KG1 (cell line): ENCODE measurements around the gene NGLY1.

ENCODE experiments used
- DNase-seq: peaks from one replicate; lab custom pipeline; 2025; lab: John Stamatoyannopoulos, UW

The NGLY1 gene

GRCh38 chr3:25783661-25784512 lies 644 bp upstream of the NGLY1 start:
- DNase-seq = no peak

- DNase-seq = no peak
These were observed 656 bp downstream of the NGLY1 start for GRCh38 chr3:25782636-25782937.

GRCh38 chr3:25781758-25782594 lies 1.3 kb downstream of the NGLY1 start:
- DNase-seq = no peak

- DNase-seq = no peak
These were observed 2.0 kb downstream of the NGLY1 start for GRCh38 chr3:25781145-25781757.

- no peak for DNase-seq
These were observed 2.6 kb downstream of the NGLY1 start for GRCh38 chr3:25780618-25781017.

- DNase-seq = no peak
These were observed 7.3 kb downstream of the NGLY1 start for GRCh38 chr3:25775936-25776335.

GRCh38 chr3:25768851-25769250 lies 14.4 kb downstream of the NGLY1 start:
- no peak for DNase-seq

GRCh38 chr3:25751725-25752124 lies 31.5 kb downstream of the NGLY1 start:
- DNase-seq = no peak

GRCh38 chr3:25751048-25751447 lies 32.2 kb downstream of the NGLY1 start:
- DNase-seq = no peak

GRCh38 chr3:25749031-25749581 lies 34.1 kb downstream of the NGLY1 start:
- no peak for DNase-seq

- no peak for DNase-seq
These were observed 35.1 kb downstream of the NGLY1 start for GRCh38 chr3:25748189-25748588.

GRCh38 chr3:25747033-25747432 lies 36.2 kb downstream of the NGLY1 start:
- no peak for DNase-seq

- DNase-seq = no peak
These were observed 38.8 kb downstream of the NGLY1 start for GRCh38 chr3:25744470-25744869.

- DNase-seq = no peak
These were observed 55.1 kb downstream of the NGLY1 start for GRCh38 chr3:25728101-25728500.

- DNase-seq = no peak
These were observed 55.9 kb downstream of the NGLY1 start for GRCh38 chr3:25727316-25727715.

GRCh38 chr3:25725810-25726209 lies 57.4 kb downstream of the NGLY1 start:
- DNase-seq = no peak

- no peak for DNase-seq
These were observed 58.1 kb downstream of the NGLY1 start for GRCh38 chr3:25724948-25725645.

- DNase-seq = no peak
These were observed 59.4 kb downstream of the NGLY1 start for GRCh38 chr3:25723802-25724201.

GRCh38 chr3:25719321-25719720 lies 63.9 kb downstream of the NGLY1 start:
- DNase-seq = no peak

- no peak for DNase-seq
These were observed 69.8 kb downstream of the NGLY1 start for GRCh38 chr3:25713341-25713985.

GRCh38 chr3:25711090-25711489 lies 72.2 kb downstream of the NGLY1 start:
- no peak for DNase-seq
